Panc1 (cell line): ENCODE data around the gene DZIP3. TPM values are rescaled to one million over a fixed set of nuclear protein-coding genes. Genes with fewer than 3 reads are reported as not detected.

Experiments used
- ATAC-seq: fragments of 200-7000 bp; cut with Tn5 transposase; 2 replicates; pipeline ENCODE4 v1.9.1; 2020; ENCODE audit warnings: mild to moderate bottlenecking, moderate library complexity
- BruUV-seq: library from RNA; stranded (reverse); fragments of 400-500 nt; replicated peaks from 2 replicates; lab custom pipeline; 2021; lab: Mats Ljungman, UMichigan
- CTCF ChIA-PET: fragments of 300-600 bp; sonication (Branson Sonifier 250); formaldehyde crosslinking; loops from one replicate; lab custom pipeline; 2022; ENCODE audit warnings: antibody characterized with exemption; lab: Charles Lee
- POLR2A ChIA-PET: fragments of 300-600 bp; sonication (Branson Sonifier 250); formaldehyde crosslinking; loops from one replicate; lab custom pipeline; 2022; ENCODE audit warnings: antibody characterized with exemption; lab: Charles Lee
- DNase-seq: peaks from one replicate; pipeline ENCODE4 v3.0.0-alpha.2; 2010; ENCODE audit warnings: low read depth, low spot score
- H3K27ac ChIP-seq: 2 replicates; pipeline ENCODE4 v1.5.1; 2011; ENCODE audit warnings: mild to moderate bottlenecking, low read length, inconsistent platforms
- H3K27me3 ChIP-seq: fragments of 200-500 bp; sonication (Bioruptor generic); 2 replicates; pipeline ENCODE4 v1.6.0; 2014; ENCODE audit warnings: low read length, inconsistent platforms; ENCODE audit not compliant: control insufficient read depth, insufficient read depth
- H3K36me3 ChIP-seq: fragments of 200-500 bp; sonication (Bioruptor generic); 2 replicates; pipeline ENCODE4 v1.5.1; 2014; ENCODE audit warnings: inconsistent platforms, mild to moderate bottlenecking, low read length, moderate library complexity; ENCODE audit not compliant: control insufficient read depth, insufficient read depth
- H3K4me1 ChIP-seq: 2 replicates; pipeline ENCODE4 v1.5.1; 2011; ENCODE audit warnings: inconsistent platforms, mild to moderate bottlenecking, low read length, moderate library complexity; ENCODE audit not compliant: control insufficient read depth, insufficient read depth
- H3K4me3 ChIP-seq, 2 experiments: 2 replicates each; pipeline ENCODE4 v1.5.1; 2011 to 2012; ENCODE audit warnings: low read depth in 2 of 2, low read length in 2 of 2, mild to moderate bottlenecking in 2 of 2, inconsistent platforms in 1 of 2, moderate library complexity in 1 of 2
- H3K9me3 ChIP-seq: fragments of 200-500 bp; sonication (Bioruptor generic); 2 replicates; pipeline ENCODE4 v1.5.1; 2014; ENCODE audit warnings: low read depth, mild to moderate bottlenecking, inconsistent platforms, low read length, moderate library complexity; ENCODE audit not compliant: control insufficient read depth, insufficient read depth
- CTCF ChIP-seq: fragments of 450-650 bp; IDR thresholded peaks from 2 replicates; pipeline ENCODE4 v1.5.1; 2017; ENCODE audit warnings: mild to moderate bottlenecking
- POLR2AphosphoS5 ChIP-seq: IDR thresholded peaks from 2 replicates; pipeline ENCODE4 v1.6.1; 2012; ENCODE audit warnings: mild to moderate bottlenecking, low read depth, low read length, moderate library complexity
- REST ChIP-seq, 2 experiments: IDR thresholded peaks; 2 replicates each; pipeline ENCODE4 v1.6.1; 2011 to 2012; ENCODE audit warnings: low read depth in 2 of 2, control low read depth in 1 of 2, low read length in 1 of 2, mild to moderate bottlenecking in 1 of 2, moderate library complexity in 1 of 2; ENCODE audit not compliant: insufficient read depth in 1 of 2
- SIN3A ChIP-seq: IDR thresholded peaks from 2 replicates; pipeline ENCODE4 v1.6.1; 2012; ENCODE audit warnings: low read depth, mild to moderate bottlenecking, low read length, moderate library complexity, borderline replicate concordance; ENCODE audit not compliant: insufficient read depth
- TCF7L2 ChIP-seq: IDR thresholded peaks from 2 replicates; pipeline ENCODE4 v1.6.1; 2011; ENCODE audit warnings: mild to moderate bottlenecking, low read depth, low read length, inconsistent platforms
- in situ Hi-C: cut with HindIII; loops from 2 replicates; pipeline ENCODE4 v1.10.0; 2016; ENCODE audit warnings: low sequenced_read_pairs, low pct_unique_long_range_greater_than_20kb
- intact Hi-C: fragments of 100-400 bp; cut with micrococcal nuclease; formaldehyde crosslinking; loops from one replicate; pipeline ENCODE4 v1.10.0; 2022; ENCODE audit not compliant: unreplicated experiment
- total RNA-seq: library from RNA; stranded (reverse); gene quantifications from one replicate; pipeline ENCODE4 v1.2.1, GENCODE V29; 2021; ENCODE audit not compliant: unreplicated experiment

DZIP3 gene
- total RNA-seq, 1 experiment from 2014 or later = 30.9 TPM

- CTCF ChIA-PET = interaction anchor here (0.7 kb wide), 1 partner anchor 325 kb away, joined by 4 read pairs; no protein-coding TSS in a partner anchor
- H3K27ac ChIP-seq = peak overlapping the region; percentile 99
- DNase-seq (no peak), ATAC-seq (no peak)
- TSS peak; percentile 89 for BruUV-seq
- H3K27me3 ChIP-seq = no peaks in the 10 kb centered on the region
- in situ Hi-C loops (no loop called here), intact Hi-C loops (no loop called here)
- H3K9me3 ChIP-seq = no peaks in the 10 kb centered on the region
- TF ChIP-seq REST (IDR thresholded peaks at IDR 0.05; ENCODE audit: insufficient read depth in 1 of 2, low read depth in 2 of 2, low read length in 1 of 2) (no peak), SIN3A (0 out of 2 replicates have a peak, but pooled peaks have one; percentile 36), CTCF (no peak), POLR2AphosphoS5 (no peak)
- POLR2A ChIA-PET = interaction anchor here (0.5 to 1.6 kb wide), 2 partner anchors 8 to 30 kb away, joined by 3 to 6 read pairs; no protein-coding TSS in a partner anchor
- peak overlapping the region; percentile 86 to 96 for H3K4me3 ChIP-seq
- H3K4me1 ChIP-seq = peaks cover 17% of the 10 kb centered on the region
- peaks cover 12% of the 10 kb centered on the region for H3K36me3 ChIP-seq
Observed at GRCh38 chr3:108589998-108590323, 439 bp downstream of the DZIP3 start.

GRCh38 chr3:108590460-108590859 lies 938 bp downstream of the DZIP3 start:
- H3K27ac ChIP-seq = peak overlapping the region; percentile 99

More at GRCh38 chr3:108590460-108590859, 938 bp downstream of the DZIP3 start:
- no peak for DNase-seq
- no peak for TF ChIP-seq SIN3A
- TF ChIP-seq POLR2AphosphoS5 = no peak
- no peak for TF ChIP-seq TCF7L2
- no peak for TF ChIP-seq CTCF
- TF ChIP-seq REST (IDR thresholded peaks at IDR 0.05; ENCODE audit: insufficient read depth in 1 of 2, low read depth in 2 of 2, low read length in 1 of 2) = no peak
- in situ Hi-C loops (no loop called here), intact Hi-C loops (no loop called here)
- BruUV-seq = no TSS peak
- no peaks in the 10 kb centered on the region for H3K27me3 ChIP-seq
- ChIA-PET POLR2A (interaction anchor here (1.6 kb wide), 1 partner anchor 8 kb away, joined by 6 read pairs; no protein-coding TSS in a partner anchor), CTCF (interaction anchor here (0.7 kb wide), 1 partner anchor 324 kb away, joined by 4 read pairs; no protein-coding TSS in a partner anchor)
- peaks cover 11% of the 10 kb centered on the region for H3K36me3 ChIP-seq
- no peaks in the 10 kb centered on the region for H3K9me3 ChIP-seq
- no peak for ATAC-seq
- peak overlapping the region; percentile 86 to 96 for H3K4me3 ChIP-seq
- peaks cover 17% of the 10 kb centered on the region for H3K4me1 ChIP-seq
